HG03439 (cell line): ENCODE data around the gene PTGES3L.
"Not testable (repeated sequence)": the region's sequence is repeated elsewhere in the genome, so short reads cannot be mapped to it uniquely, and the experiment has no call there.

Experiments used
- ATAC-seq: cut with Tn5 transposase; IDR thresholded peaks from one replicate; pipeline ENCODE4 v1.9.1; 2021; ENCODE audit warnings: mild to moderate bottlenecking, moderate library complexity; ENCODE audit not compliant: unreplicated experiment

Gene PTGES3L

GRCh38 chr17:42923472-42923871 lies 56.4 kb downstream of the PTGES3L start:
- not testable (repeated sequence) for ATAC-seq

- ATAC-seq: no peak
Measured at GRCh38 chr17:42922294-42922693, 57.6 kb downstream of the PTGES3L start.

- ATAC-seq: no peak
Measured at GRCh38 chr17:42920922-42921321, 59.0 kb downstream of the PTGES3L start.

GRCh38 chr17:42920106-42920900 lies 59.6 kb downstream of the PTGES3L start:
- no peak for ATAC-seq

- not testable (repeated sequence) for ATAC-seq
Measured at GRCh38 chr17:42919522-42920077, 60.3 kb downstream of the PTGES3L start.

GRCh38 chr17:42918902-42919521 lies 60.9 kb downstream of the PTGES3L start:
- ATAC-seq: no peak
